Coronary artery (tissue), 2 donors: ENCODE results near the gene ZC3H18.

Experiments
- DNase-seq: peaks from one replicate; pipeline ENCODE4 v3.0.0-alpha.2; 2017; ENCODE audit warnings: low spot score
- H3K27ac ChIP-seq, 2 donors: fragments of 200-600 bp; sonication (generic); one replicate each; pipeline ENCODE4 v1.5.1; 2016 to 2019
- H3K4me3 ChIP-seq: fragments of 200-600 bp; sonication (generic); 2 replicates; pipeline ENCODE4 v1.5.1; 2016; ENCODE audit warnings: mild to moderate bottlenecking, moderate library complexity
- TF ChIP-seq, protein P1 (sequence below): fragments of 200-600 bp; sonication (generic); IDR thresholded peaks from one replicate; pipeline ENCODE4 v1.5.1; 2019; ENCODE audit warnings: antibody characterized with exemption

The ZC3H18 gene

DNA sequence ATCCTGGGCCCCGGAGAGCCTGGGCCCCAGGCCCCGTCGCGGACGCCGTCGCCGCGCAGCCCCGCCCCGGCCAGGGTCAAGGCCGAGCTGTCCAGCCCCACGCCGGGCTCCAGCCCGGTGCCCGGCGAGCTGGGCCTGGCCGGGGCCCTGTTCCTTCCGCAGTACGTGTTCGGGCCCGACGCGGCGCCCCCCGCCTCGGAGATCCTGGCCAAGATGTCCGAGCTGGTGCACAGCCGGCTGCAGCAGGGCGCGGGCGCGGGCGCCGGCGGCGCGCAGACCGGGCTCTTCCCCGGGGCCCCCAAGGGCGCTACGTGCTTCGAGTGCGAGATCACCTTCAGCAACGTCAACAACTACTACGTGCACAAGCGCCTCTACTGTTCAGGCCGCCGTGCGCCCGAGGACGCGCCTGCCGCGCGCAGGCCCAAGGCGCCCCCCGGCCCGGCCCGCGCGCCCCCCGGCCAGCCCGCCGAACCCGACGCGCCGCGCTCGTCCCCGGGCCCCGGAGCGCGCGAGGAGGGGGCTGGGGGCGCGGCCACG, 36.8 kb upstream of the ZC3H18 start:
- DNase-seq, result no peak
- TF ChIP-seq, protein P1, sequence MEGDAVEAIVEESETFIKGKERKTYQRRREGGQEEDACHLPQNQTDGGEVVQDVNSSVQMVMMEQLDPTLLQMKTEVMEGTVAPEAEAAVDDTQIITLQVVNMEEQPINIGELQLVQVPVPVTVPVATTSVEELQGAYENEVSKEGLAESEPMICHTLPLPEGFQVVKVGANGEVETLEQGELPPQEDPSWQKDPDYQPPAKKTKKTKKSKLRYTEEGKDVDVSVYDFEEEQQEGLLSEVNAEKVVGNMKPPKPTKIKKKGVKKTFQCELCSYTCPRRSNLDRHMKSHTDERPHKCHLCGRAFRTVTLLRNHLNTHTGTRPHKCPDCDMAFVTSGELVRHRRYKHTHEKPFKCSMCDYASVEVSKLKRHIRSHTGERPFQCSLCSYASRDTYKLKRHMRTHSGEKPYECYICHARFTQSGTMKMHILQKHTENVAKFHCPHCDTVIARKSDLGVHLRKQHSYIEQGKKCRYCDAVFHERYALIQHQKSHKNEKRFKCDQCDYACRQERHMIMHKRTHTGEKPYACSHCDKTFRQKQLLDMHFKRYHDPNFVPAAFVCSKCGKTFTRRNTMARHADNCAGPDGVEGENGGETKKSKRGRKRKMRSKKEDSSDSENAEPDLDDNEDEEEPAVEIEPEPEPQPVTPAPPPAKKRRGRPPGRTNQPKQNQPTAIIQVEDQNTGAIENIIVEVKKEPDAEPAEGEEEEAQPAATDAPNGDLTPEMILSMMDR, result no peak
- H3K27ac ChIP-seq, result peak overlapping the region in 1 of 2 donors; percentile 94
- peak overlapping the region; percentile 99 for H3K4me3 ChIP-seq

DNA sequence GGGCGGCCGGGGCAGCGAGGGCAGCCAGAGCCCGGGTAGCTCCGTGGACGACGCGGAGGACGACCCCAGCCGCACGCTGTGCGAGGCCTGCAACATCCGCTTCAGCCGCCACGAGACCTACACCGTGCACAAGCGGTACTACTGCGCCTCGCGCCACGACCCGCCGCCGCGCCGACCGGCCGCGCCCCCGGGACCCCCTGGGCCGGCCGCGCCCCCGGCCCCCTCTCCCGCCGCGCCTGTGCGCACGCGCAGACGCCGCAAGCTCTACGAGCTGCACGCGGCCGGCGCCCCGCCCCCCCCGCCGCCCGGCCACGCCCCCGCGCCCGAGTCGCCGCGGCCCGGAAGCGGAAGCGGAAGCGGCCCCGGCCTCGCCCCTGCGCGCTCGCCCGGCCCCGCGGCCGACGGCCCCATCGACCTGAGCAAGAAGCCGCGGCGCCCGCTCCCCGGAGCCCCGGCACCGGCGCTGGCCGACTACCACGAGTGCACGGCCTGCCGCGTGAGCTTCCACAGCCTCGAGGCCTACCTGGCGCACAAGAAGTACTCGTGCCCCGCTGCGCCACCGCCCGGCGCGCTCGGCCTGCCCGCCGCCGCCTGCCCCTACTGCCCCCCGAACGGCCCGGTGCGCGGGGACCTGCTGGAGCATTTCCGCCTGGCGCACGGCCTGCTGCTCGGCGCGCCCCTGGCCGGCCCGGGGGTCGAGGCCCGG, 36.1 kb upstream of the ZC3H18 start:
- TF ChIP-seq, protein P1, result no peak
- Histone ChIP-seq H3K27ac (peak overlapping the region; percentile 52 to 94), H3K4me3 (peak overlapping the region; percentile 99)
- no peak for DNase-seq

DNA sequence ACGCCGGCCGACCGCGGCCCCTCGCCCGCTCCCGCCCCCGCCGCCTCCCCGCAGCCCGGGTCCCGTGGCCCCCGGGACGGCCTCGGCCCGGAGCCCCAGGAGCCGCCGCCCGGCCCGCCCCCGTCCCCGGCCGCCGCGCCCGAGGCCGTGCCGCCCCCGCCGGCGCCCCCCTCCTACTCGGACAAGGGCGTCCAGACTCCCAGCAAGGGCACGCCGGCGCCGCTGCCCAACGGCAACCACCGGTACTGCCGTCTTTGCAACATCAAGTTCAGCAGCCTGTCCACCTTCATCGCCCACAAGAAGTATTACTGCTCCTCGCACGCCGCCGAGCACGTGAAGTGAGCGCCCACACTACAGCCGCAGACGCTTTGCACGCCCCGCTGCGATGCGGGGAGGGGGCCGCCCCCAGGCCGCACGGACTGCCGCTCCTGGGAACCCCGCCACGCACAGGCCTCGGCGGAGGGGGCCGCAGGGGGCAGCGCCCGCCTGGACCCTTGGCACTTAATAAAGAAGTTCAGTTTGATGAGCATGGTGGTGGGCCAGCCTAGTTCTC, 35.5 kb upstream of the ZC3H18 start:
- TF ChIP-seq, protein P1, result no peak
- no peak for DNase-seq
- peak overlapping the region in 1 of 2 donors; percentile 94 for H3K27ac ChIP-seq
- peak overlapping the region; percentile 99 for H3K4me3 ChIP-seq

DNA sequence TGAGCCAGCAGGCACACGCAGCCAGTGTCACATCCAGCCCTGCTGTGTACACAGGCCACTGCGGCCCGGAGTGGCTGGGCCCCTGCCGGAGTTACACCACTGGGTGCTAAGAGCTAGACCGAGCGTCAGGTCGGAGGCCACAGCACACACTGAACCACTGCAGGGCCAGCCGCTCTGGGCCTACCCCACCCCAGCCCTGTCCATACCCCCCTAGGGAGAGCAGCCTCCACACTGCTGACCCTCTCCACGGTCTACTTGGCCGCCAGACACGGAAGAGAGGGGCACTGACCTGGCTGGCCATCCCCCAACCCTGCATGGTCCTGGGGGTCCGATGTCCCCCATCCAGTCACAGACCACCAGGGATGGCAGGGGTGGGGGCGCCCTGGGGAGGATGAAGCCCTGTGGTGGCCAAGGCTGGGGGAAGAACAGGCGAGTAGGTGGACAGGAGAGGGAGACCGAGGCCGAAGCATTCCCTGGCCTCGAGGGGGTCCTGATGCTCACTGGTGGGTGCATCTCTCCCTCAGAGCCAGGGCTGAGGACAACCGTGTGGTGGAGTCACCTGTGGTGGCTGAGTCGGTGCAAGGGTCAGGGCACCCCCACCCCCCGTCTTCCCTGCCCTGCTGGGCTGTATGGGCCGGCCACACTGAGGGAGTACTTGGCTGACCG, 34.9 kb upstream of the ZC3H18 start:
- TF ChIP-seq, protein P1, result no peak
- no peak for DNase-seq
- Histone ChIP-seq H3K4me3 (peak overlapping the region; percentile 99), H3K27ac (no peak overlapping the region)

DNA sequence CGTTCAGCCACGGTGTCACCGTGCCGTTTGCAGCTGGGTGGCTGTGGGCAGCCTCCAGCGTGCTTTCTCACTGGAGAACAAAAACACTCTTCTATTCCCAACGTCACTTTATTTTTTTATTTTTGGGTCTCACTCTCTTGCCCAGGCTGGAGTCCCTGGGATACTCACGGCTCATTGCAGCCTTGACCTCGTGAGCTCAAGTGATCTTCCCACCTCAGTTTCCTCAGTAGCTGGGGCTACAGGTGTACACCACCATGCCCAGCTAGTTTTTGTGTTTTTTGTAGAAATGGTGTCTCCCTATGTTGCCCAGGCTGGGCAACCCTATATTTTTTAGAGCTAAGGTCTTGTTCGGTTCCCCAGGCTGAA, 34.4 kb upstream of the ZC3H18 start:
- no peak for DNase-seq
- TF ChIP-seq, protein P1, result no peak
- Histone ChIP-seq H3K27ac (no peak overlapping the region), H3K4me3 (no peak overlapping the region)

DNA sequence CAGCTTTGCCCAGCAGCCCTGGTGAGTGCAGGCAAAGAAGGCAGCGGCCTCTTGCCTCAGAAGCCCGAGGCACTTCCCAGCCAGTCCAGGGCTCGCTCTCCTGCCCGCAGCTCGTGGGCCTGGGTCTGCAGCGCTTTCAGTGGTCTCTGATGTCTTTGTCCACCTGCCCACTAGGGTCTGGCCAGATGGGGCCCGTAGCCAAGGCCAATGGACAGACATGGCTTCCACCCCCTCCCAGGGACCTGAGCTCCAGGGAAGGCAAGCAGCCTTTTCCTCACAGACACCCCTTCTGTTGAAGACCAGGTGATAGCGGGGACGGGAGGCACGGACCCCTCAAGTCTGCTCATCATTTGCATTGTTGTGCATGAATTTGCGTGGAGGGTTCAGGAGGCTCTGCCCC, 33.7 kb upstream of the ZC3H18 start:
- TF ChIP-seq, protein P1, result no peak
- Histone ChIP-seq H3K4me3 (no peak overlapping the region), H3K27ac (no peak overlapping the region)
- DNase-seq, result no peak
